HG03060 (cell line): ENCODE results near the gene GGT6.

Experiments used
- ATAC-seq: cut with Tn5 transposase; IDR thresholded peaks from one replicate; pipeline ENCODE4 v1.9.1; 2021; ENCODE audit warnings: low read depth, moderate number of reproducible peaks; ENCODE audit not compliant: unreplicated experiment

GGT6 gene

DNA sequence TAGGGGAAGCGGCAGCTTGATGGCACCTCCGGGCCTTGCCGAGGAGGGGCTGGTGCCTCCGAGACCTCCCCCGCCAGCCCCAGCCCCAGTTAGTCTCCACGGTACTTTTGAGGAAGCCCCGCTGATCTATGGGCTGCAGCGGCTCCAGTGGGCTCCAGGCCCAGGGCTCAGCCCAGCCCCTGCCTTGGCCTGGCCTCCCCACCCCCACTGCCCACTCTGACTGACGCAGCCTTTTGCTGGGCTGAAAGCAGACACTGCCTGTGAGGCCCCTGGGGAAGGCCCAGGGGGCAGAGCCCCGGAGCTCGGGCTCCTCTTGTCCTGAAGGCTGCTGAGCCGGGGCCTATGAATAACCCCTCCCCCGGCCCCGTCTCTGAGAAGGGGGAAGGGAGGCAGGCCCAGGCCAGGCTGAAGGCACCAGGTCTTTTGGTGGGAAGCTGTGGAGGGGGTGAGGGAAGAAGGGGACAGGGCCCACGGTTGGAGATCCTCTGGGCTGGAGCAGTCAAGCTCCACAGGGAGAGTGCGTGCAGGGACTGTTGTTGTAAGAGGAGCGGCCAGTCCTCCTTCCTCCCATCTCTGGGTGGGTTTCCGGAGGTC lies 16.4 kb upstream of the GGT6 start:
- ATAC-seq = no peak

GRCh38 chr17:4576161-4576558 lies 15.8 kb upstream of the GGT6 start:
- ATAC-seq = no peak

DNA sequence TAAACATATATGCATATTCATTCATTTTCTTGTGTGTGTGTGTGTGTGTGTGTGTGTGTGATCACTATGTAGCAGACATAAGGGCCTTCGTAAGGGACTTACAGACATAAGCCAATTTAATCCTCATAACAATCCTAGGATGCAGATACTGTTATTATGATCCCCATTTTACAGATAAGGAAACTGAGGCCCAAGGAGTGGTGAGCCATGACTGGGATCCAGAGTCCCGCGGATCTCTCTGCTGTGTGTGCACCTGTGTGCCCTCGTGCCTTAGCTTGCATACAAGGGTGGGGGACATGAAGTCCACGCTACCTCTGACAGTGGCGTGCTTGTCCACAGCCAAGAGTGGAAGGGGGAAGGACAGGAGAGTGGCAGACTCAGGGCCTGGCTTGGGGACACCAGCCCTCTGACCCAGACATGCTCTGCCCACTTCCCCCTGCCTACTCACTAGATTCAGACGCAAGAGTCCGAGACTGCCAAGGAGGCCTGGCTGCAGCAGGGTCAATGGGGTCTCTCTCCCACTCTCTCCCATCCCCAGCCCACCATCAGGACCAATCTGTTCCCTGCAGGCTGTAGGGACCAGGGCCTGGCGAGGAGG lies 14.2 kb upstream of the GGT6 start:
- no peak for ATAC-seq

GRCh38 chr17:4573669-4574068 lies 13.3 kb upstream of the GGT6 start:
- ATAC-seq = no peak

DNA sequence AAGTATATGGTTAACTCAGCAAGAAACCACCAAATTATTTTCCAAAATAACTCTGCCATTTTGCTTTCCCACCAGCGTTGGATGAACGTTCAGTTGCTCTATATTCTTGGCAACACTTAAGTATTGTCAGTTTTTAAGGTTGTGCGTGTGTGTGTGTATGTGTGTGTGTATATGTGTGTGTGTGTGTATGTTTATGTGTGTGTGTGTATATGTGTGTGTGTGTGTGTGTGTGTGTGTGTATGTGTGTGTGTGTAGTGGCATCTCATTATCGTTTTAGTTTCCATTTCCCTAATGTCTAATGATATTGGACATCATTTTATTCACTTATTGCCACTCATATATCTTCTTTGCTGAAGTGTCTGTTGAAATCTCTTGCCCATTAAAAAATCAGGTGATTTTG lies 12.7 kb upstream of the GGT6 start:
- no peak for ATAC-seq

- ATAC-seq = no peak
Measured at GRCh38 chr17:4572131-4572530, 11.8 kb upstream of the GGT6 start.

GRCh38 chr17:4569591-4569990 lies 9.2 kb upstream of the GGT6 start:
- ATAC-seq = no peak

DNA sequence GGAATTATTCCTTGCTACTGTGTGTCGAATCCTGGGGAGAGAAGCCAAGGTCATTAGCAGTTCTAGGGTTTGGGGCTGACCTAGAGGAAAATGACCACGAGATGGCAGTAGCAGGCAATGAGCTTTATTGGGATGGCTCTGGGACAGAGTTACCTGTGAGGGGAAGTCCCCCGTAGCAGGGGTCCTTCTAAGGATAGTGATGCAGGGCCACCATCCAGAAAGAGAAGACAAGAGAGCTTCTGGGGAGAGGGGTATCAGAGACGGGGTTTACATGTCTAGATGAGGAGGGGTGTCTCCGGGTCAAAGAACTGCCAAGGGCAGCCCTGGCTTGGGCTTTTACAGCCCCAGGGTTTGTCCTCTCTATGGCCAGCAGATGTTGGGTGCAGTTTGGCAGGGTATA lies 6.4 kb upstream of the GGT6 start:
- ATAC-seq = no peak

- no peak for ATAC-seq
Measured at GRCh38 chr17:4565209-4566141, 5.1 kb upstream of the GGT6 start.

DNA sequence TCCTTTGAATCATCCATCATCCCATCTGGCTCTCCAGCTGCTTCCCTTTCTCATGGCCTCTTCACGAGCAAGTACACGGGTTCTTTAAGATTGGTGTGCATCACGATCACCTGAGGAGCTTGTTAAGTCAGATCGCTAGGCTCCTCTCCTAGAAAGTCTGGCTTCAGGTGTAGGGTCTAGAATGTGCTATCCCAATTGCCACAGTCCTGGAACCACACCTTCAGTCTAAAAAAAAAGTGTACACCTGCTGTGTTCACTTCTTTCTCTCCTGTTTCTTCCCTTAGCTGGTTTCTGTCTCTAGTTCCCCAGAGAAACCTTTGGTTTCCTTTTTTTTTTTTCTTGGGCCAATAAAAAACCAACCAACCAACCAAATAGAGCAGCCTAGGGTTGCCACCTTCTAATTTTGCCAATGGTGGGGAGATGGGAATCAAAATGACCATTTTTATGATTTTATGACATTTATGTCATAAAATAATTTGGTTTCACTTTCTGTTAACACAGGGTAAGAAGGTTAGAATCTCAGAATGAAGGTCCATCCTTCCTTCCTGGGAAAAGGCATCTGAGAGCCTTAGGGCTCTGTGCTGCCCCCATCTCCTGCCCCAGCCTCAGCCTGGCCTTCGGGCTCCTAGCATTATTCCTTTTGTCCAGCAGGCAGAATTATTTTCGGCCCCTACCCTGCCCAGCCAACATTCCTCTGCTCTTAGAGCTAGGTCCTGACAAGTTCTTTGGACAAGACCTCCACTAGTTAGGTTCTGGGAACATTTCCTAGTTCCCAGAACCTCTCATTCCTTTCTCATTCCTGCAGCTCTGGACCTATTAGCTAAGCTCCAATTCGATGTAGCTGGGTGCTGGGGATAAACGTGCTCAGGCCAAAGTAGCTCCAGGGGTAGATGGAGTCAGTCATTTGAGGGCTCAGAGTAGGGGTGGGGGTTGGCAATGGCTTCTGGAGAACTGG lies 1.9 kb upstream of the GGT6 start:
- ATAC-seq = no peak

- ATAC-seq = no peak
Measured at GRCh38 chr17:4560837-4561256, 470 bp upstream of the GGT6 start.

DNA sequence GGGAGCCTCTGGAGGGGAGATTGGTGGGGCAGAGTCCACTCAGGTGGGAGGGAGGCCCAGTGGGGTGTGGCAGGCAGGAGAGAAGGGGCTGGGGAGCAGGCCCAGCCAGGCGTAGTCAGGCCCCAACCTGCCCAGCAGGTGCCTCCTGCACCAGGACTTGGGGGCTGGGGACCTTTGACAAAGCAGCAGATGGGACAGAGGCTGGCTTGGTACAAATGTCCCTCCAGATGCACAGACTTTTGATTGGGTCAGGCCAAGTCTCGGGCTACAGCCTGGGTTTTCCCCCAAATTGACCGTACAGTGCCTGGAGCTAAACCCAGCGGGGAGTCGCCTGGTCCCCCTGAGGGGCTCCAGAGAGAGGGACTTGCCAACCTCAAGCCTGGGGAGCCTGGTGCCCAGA lies 411 bp downstream of the GGT6 start:
- ATAC-seq = no peak

DNA sequence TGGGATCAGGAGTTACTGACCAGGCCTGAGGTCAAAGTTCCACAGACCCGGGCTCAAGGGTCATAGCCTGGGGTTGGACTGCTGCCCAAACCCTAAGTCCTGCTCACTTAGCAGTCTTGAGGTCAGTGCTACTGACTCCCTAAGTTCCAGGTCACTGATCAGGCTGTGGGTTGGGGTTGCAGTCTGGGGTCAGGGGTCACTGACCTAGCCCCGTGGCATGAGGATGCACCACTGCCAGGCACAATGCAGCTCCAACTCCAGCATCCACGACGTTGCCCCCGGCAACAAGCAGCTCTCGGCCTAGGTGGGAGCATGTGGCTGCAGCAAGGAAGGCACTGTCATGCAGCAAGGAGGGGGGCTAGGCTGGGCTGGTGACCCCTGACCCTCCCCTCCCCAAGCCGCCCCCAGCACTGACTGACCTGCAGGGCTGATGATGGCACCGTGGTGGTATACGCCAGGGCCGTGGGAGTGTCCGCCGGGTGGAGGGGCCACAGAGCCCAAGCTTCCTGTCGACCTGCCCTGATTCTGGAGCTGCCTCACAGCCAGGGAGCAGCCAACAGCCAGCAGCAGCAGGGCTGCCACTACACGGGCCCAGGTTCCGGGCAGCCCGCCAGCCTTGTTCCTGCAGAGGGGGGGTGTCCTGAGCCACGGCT lies 1.1 kb downstream of the GGT6 start:
- ATAC-seq = no peak

GRCh38 chr17:4558347-4558971 lies 1.9 kb downstream of the GGT6 start:
- ATAC-seq = no peak

DNA sequence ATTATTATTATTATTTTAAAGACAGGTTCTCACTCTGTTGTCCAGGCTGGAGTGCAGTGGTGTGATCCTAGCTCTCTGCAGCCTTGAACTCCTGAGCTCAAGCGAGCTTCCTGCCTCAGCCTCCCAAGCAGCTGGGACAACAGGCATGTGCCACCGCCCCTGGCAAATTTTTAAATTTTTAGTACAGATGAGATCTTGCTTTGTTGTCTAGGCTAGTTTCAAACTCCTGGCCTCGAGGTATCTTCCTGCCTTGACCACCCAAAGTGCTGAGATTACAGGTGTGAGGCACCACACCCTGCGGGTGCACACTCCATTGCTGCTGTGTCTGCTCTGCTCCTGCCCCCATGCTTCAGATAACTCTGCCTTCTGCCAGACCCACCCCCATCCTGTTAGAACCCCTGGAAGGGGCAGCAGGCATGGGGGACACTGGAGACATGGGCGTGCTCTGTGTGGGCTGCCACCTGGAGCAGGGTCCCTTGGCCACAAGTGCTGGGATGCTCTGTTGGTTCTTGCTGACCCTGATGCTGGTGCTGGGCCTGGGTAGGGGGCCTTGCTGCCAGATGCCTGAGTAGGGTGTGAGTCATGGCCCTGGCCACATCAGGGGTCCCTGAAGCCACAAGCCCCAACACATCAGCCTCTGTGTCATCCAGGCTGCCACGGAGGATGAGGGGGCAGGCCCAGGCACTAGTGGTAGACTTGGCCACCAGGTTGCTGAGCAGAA lies 2.6 kb downstream of the GGT6 start:
- ATAC-seq = no peak

- ATAC-seq = no peak
Measured at GRCh38 chr17:4556996-4557395, 3.4 kb downstream of the GGT6 start.

DNA sequence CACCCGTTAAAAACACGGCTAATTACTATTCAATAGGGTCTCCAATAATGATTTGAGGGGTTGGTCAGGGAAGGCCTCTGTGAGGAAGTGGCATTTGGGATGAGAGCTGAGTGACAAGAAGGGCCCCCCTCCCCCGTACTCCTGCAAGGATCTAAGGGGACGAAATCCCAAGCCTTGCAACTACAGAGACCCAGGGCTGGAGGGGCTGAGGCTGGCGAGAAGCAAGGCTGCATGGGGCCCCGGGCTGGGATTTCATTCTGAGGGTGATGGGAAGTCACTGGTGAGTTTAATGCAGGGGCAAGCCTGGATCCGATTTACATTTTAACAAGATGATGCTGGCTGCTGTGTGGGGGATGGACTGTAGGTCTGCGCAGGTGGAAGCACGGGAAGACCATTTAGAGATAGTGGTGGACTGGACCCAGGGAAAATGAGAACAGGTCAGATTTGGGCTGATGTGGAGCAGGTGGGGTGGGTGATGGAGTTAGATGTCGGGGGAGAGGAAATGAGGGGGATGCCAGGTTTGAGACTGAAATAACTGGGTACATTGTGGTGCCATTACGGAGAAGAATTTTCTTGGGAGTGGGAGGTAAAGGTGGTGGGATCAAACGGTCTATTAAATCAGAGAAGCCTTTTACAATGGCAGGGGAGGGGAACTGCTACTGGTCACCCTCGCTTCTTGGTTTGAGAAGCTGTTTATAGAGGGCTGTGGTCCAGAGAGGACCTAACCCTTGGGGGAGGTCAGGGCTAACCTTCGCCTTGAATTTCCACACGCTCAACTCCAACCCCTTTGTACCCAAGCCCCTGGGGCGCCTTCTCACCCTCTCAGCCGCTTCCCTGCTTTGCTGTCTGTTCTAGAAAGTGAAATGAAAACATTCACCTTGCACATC lies 4.3 kb downstream of the GGT6 start:
- ATAC-seq = no peak
